RWPE1 (cell line): ENCODE results near the gene APPL2.

ENCODE experiments used
- CTCF ChIA-PET: fragments of 350-600 bp; sonication (Branson Sonifier 250); formaldehyde crosslinking; extraction: SDS; loops from one replicate; lab custom pipeline; 2021; lab: Yijun Ruan, JAX
- POLR2A ChIA-PET: fragments of 400-600 bp; formaldehyde crosslinking; extraction: SDS; loops from one replicate; lab custom pipeline; 2020; ENCODE audit warnings: antibody characterized with exemption; ENCODE audit not compliant: low non-redundant PET; lab: Yijun Ruan, JAX
- DNase-seq: peaks from one replicate; pipeline ENCODE4 v3.0.0; 2012; ENCODE audit warnings: low spot score
- H3K27ac ChIP-seq: fragments of 450-650 bp; 2 replicates; pipeline ENCODE4 v1.5.1; 2017
- TF ChIP-seq, protein P1 (sequence below): fragments of 450-650 bp; conservative IDR thresholded peaks from 2 replicates; pipeline ENCODE4 v1.5.1; 2017; ENCODE audit warnings: low read depth, mild to moderate bottlenecking

The APPL2 gene

DNA sequence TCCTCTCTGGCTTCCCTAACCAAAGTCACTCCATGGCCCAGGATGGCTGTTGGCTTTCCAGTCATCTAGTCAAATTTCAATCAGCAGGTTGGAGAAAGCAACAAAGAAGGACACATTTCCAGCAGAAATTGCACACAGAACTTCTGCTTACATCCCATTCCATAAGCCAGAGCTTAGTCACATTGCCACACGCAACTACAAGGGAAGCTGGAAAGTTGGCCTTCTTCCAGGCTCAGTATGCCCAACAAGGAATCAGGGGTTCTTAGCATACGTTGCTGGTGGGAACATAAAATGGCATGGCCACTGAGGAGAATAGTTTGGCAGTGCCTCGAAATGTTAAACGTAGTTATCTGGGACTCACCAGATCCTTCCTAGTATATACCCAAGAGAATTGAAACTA lies 9.3 kb upstream of the APPL2 start:
- TF ChIP-seq, protein P1, sequence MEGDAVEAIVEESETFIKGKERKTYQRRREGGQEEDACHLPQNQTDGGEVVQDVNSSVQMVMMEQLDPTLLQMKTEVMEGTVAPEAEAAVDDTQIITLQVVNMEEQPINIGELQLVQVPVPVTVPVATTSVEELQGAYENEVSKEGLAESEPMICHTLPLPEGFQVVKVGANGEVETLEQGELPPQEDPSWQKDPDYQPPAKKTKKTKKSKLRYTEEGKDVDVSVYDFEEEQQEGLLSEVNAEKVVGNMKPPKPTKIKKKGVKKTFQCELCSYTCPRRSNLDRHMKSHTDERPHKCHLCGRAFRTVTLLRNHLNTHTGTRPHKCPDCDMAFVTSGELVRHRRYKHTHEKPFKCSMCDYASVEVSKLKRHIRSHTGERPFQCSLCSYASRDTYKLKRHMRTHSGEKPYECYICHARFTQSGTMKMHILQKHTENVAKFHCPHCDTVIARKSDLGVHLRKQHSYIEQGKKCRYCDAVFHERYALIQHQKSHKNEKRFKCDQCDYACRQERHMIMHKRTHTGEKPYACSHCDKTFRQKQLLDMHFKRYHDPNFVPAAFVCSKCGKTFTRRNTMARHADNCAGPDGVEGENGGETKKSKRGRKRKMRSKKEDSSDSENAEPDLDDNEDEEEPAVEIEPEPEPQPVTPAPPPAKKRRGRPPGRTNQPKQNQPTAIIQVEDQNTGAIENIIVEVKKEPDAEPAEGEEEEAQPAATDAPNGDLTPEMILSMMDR = no peak
- CTCF ChIA-PET = no interaction called here
- no peak overlapping the region for H3K27ac ChIP-seq
- POLR2A ChIA-PET = no interaction called here
- DNase-seq = no peak

- TF ChIP-seq, protein P1 = no peak
- ChIA-PET POLR2A (no interaction called here), CTCF (no interaction called here)
- H3K27ac ChIP-seq = no peak overlapping the region
- no peak for DNase-seq
These were observed 4.3 kb upstream of the APPL2 start for GRCh38 chr12:105240228-105240627.

DNA sequence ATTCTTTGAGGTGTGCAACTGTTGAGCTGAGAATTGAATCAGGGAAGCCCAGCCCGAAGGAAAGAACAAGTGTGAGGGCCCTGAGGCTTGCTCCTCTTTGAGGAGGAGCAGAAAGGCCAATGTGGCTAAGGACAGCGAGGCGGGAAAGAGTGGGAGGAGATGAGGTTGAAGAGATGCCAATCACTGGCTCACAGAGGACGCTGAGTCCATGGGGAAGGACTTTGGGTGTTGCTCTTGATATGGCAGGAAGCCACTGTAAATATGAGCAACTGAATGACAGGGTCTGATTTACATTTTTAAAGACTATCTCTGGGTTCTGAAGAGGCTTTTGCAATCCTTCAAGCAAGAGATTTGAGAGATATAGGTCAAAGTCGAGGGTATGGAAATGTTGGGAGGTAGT lies 3.3 kb upstream of the APPL2 start:
- H3K27ac ChIP-seq = no peak overlapping the region
- ChIA-PET POLR2A (no interaction called here), CTCF (no interaction called here)
- TF ChIP-seq, protein P1 = no peak
- DNase-seq = no peak

GRCh38 chr12:105237666-105238065 lies 1.7 kb upstream of the APPL2 start:
- H3K27ac ChIP-seq = no peak overlapping the region
- CTCF ChIA-PET = no interaction called here
- POLR2A ChIA-PET = no interaction called here
- no peak for DNase-seq
- TF ChIP-seq, protein P1 = no peak

GRCh38 chr12:105235281-105235731 lies 668 bp downstream of the APPL2 start:
- ChIA-PET POLR2A (no interaction called here), CTCF (interaction anchor here (0.6 to 1.7 kb wide), 2 partner anchors 93 to 96 kb away, joined by 3 to 5 read pairs; no protein-coding TSS in a partner anchor)
- DNase-seq = peak; percentile 46
- H3K27ac ChIP-seq = peak overlapping the region; percentile 85
- TF ChIP-seq, protein P1 = no peak

DNA sequence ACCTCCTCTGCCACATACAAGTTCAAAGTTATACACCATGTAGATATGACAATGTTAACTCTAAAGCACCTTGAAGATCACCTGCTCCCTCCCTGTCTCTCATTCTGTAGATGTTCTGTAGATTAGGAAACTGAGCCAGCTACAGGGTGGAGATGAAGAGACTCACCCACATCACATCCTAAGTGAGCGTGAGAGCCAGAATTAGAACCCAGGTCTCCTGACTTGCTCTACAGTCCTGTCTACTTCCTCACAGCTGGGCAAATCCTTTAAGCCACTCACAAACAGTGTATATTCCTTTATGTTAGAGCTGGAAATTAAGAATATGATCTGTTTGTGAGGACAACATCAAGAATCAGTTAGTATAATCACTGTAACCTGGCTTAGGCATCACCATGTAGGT lies 1.8 kb downstream of the APPL2 start:
- TF ChIP-seq, protein P1 = no peak
- ChIA-PET POLR2A (no interaction called here), CTCF (interaction anchor here (0.6 kb wide), 1 partner anchor 83 kb away, joined by 4 read pairs; no protein-coding TSS in a partner anchor)
- no peak overlapping the region for H3K27ac ChIP-seq
- DNase-seq = no peak
